G401 (cell line): Measurements from ENCODE around the gene KCNJ15. TPM values are rescaled to one million over a fixed set of nuclear protein-coding genes. Genes with fewer than 3 reads are reported as not detected.
"Not testable (repeated sequence)": the region's sequence is repeated elsewhere in the genome, so short reads cannot be mapped to it uniquely, and the experiment has no call there.

Experiments used
- DNase-seq: peaks from one replicate; pipeline ENCODE4 v3.0.0-alpha.2; 2015; ENCODE audit warnings: low spot score
- in situ Hi-C: cut with HindIII; loops from 2 replicates; pipeline ENCODE4 v1.10.0; 2016; ENCODE audit warnings: low sequenced_read_pairs, mixed read lengths
- total RNA-seq: library from RNA; depleted of rRNA; stranded (reverse); fragments of >200 nt; shearing (Covaris generic); gene quantifications from 2 replicates; pipeline ENCODE4 v1.2.3, GENCODE V29; 2014

KCNJ15 gene
- total RNA-seq, 1 experiment from 2014 or later = not detected

- in situ Hi-C loops = no loop called here
Measured at GRCh38 chr21:38243732-38244406, 12.9 kb upstream of the KCNJ15 start.

GRCh38 chr21:38244407-38244787 lies 12.4 kb upstream of the KCNJ15 start:
- no peak for DNase-seq
- in situ Hi-C loops = no loop called here

More at GRCh38 chr21:38243732-38244406, 12.9 kb upstream of the KCNJ15 start:
- DNase-seq = no peak

- in situ Hi-C loops = no loop called here
- DNase-seq = no peak
Measured at GRCh38 chr21:38244885-38245869, 11.6 kb upstream of the KCNJ15 start.

- no peak for DNase-seq
- in situ Hi-C loops = no loop called here
Measured at GRCh38 chr21:38246511-38246910, 10.3 kb upstream of the KCNJ15 start.

- in situ Hi-C loops = not testable (repeated sequence)
Measured at GRCh38 chr21:38247054-38247453, 9.7 kb upstream of the KCNJ15 start.

GRCh38 chr21:38247738-38248510 lies 8.9 kb upstream of the KCNJ15 start:
- no peak for DNase-seq
- in situ Hi-C loops = no loop called here

More at GRCh38 chr21:38247054-38247453, 9.7 kb upstream of the KCNJ15 start:
- DNase-seq = not testable (repeated sequence)

GRCh38 chr21:38249256-38249655 lies 7.5 kb upstream of the KCNJ15 start:
- in situ Hi-C loops = no loop called here
- DNase-seq = no peak

- in situ Hi-C loops = no loop called here
Measured at GRCh38 chr21:38249696-38250278, 7.0 kb upstream of the KCNJ15 start.

GRCh38 chr21:38250991-38251418 lies 5.8 kb upstream of the KCNJ15 start:
- in situ Hi-C loops = no loop called here
- no peak for DNase-seq

More at GRCh38 chr21:38249696-38250278, 7.0 kb upstream of the KCNJ15 start:
- no peak for DNase-seq

GRCh38 chr21:38254970-38255369 lies 1.8 kb upstream of the KCNJ15 start:
- in situ Hi-C loops = no loop called here
- no peak for DNase-seq

- in situ Hi-C loops = no loop called here
- DNase-seq = no peak
Measured at GRCh38 chr21:38255571-38256117, 1.1 kb upstream of the KCNJ15 start.

GRCh38 chr21:38257667-38258066 lies 876 bp downstream of the KCNJ15 start:
- in situ Hi-C loops = no loop called here

GRCh38 chr21:38258521-38259485 lies 2.0 kb downstream of the KCNJ15 start:
- no peak for DNase-seq

More at GRCh38 chr21:38257667-38258066, 876 bp downstream of the KCNJ15 start:
- DNase-seq = no peak

GRCh38 chr21:38259665-38260064 lies 2.9 kb downstream of the KCNJ15 start:
- in situ Hi-C loops = no loop called here
- no peak for DNase-seq

More at GRCh38 chr21:38258521-38259485, 2.0 kb downstream of the KCNJ15 start:
- in situ Hi-C loops = no loop called here

- DNase-seq = no peak
- in situ Hi-C loops = no loop called here
Measured at GRCh38 chr21:38260426-38260825, 3.6 kb downstream of the KCNJ15 start.

GRCh38 chr21:38261851-38262250 lies 5.1 kb downstream of the KCNJ15 start:
- in situ Hi-C loops = no loop called here
- DNase-seq = no peak

- in situ Hi-C loops = no loop called here
- DNase-seq = no peak
Measured at GRCh38 chr21:38263493-38263892, 6.7 kb downstream of the KCNJ15 start.

- in situ Hi-C loops = no loop called here
- no peak for DNase-seq
Measured at GRCh38 chr21:38264571-38264970, 7.8 kb downstream of the KCNJ15 start.
